Right ventricle myocardium inferior (tissue), 1 donor: ENCODE results near the gene WDR7. TPM values are rescaled to one million over a fixed set of nuclear protein-coding genes. Genes with fewer than 3 reads are reported as not detected.

Source experiments
- ATAC-seq: fragments of 200-7000 bp; cut with Tn5 transposase; one replicate; pipeline ENCODE4 v1.9.1; 2020; ENCODE audit warnings: mild to moderate bottlenecking, moderate library complexity
- DNase-seq: peaks from one replicate; pipeline ENCODE4 v3.0.0; 2021; ENCODE audit errors: missing footprints
- intact Hi-C: fragments of 100-400 bp; cut with DNase I; formaldehyde crosslinking; loops from one replicate; pipeline ENCODE4 v1.11.0; 2022
- total RNA-seq: library from RNA; stranded (reverse); fragmentation: NEBNext Ultra II Directional; extraction: Animal tissue kit (Norgen Biotek cat#: 25700); gene quantifications from one replicate; pipeline ENCODE4 v1.2.1, GENCODE V29; 2021
- donor health status: DM: no; HTN: yes; CAD: no; lungs with severe emphysema.

The WDR7 gene
- total RNA-seq, 1 donor from 2014 or later: 21.8 TPM

DNA sequence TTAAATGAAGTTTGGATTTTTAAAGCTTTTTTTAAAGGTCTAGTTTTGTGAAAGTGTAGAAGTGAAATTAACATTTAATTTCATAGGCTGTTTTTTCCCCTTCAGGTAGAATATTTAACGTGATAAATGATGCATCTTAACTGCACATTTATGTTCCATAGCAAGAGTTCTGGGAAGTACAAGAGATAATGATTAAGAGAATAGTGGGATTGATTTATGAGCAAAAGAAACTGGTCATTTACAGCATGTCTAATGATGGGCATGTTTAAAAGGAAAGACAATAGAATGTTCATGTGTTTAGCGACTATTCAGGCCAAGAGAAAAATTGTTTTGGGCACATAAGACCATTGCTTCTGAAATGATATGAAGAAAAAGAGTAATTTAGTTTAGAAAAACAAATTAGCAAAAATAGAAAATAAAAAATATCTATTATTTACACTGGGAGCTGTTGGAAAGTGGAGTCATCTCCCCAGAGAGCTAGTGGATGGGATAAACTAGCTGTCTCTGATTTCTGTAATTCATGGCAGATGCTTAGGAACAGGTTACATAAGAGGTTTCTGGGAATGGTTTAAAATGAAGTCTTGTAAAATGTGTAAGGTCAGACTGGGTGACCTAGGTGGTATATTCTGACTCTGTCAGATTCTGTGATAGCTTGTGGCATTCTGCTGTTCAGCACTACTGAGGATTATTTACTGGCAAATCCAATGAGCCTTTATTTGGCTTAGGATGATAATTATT, 60.7 kb downstream of the WDR7 start:
- DNase-seq (no peak), ATAC-seq (no peak)
- intact Hi-C loops: no loop called here

DNA sequence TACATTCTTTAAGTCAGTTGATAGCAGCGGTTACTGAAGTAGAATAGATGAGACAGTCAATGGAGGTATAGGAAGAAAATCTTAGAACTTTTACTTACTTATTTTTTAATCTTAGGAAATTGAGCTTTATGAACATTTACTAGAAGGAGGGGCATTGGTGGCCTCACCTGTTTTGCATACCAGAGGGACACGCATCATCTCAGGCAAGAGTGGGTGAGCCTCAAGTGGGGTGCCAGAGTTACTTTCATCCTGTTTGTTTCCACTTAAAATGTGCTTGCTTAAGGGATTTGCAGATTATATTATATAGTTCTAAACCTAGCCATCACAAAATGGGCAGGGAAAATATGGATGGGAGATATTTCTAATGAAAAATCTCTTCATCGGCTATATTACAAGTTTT, 61.6 kb downstream of the WDR7 start:
- no peak for DNase-seq
- intact Hi-C loops: no loop called here
- no peak for ATAC-seq

DNA sequence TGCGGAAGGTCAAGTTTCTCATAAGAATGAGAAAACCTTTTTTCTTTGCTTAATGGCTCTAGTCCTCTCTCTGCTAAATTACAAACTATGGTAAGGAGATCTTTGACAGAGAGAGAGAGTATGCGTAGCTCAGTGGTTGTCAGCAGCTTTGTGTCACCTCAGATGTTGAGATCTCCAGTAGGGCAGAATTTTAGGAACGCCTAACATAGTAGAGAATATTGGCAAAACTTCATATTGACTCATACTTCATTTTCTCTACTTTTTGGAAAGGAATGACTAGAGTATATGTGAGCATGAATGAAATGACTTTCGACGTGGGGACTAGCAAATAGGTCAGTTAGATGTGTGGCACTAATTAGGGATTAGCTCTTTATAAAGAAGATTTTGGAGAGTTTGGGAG, 64.0 kb downstream of the WDR7 start:
- intact Hi-C loops: no loop called here
- DNase-seq: no peak

DNA sequence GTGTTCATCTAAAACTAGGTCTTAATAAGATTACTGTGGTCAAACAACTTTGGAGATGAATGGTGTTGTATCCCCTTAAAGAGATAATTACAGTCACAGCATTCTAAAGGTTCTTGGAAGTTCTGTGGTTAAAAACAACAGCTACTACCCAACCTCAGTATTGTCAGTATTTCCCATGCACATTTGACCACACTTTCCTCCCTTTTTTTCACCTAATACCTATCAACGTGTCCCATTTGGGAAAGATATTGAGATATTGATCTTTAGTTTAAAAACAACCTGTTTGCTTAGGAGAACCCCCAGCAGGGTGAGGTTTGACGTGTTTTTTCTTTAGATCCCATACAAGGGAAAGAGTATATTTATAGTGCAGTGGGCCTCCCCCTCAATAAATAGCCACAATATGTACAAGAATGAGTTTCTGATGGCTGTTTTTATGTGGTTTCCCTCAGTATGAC, 65.6 kb downstream of the WDR7 start:
- ATAC-seq (no peak), DNase-seq (no peak)
- intact Hi-C loops: no loop called here

More for the DNA sequence above, 64.0 kb downstream of the WDR7 start:
- ATAC-seq: no peak

DNA sequence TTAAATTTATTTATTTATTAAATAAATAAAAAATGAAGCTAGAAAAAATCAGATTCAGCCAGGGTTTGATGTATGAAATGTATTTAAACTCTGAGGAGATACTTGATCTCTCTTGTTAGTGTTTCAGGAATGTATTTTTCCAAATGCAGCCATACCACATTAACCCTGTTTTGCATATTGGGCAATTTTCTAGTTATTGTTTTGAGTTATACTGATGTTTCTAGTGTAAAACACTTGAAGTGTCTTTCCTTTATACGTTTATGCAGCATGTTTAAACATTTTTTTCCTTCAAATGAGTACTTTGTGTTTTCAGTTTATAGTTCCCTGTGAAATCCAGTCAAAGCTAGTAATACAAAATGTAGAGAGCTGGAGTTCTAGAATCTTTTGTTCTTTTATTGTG, 69.9 kb downstream of the WDR7 start:
- DNase-seq (no peak), ATAC-seq (no peak)
- intact Hi-C loops: no loop called here

DNA sequence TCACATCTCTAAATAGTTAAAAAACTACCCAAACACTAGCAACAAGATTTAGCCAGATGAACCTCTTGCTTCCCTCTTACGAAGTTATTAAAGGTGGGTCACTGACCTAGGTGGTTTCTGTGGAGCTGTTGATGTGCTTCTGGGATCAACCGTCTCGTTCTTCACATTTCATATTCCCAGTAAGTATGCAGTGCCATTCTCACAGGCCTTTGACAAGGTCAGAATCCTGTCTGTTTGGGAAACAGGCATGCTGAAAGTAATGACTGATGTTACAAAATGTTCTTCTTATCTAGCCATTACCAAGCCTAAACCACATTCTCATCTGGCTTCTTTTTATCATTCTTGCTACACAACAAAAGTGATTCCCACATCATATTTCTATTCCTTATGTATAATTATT, 70.3 kb downstream of the WDR7 start:
- intact Hi-C loops: no loop called here
- ATAC-seq (no peak), DNase-seq (no peak)

DNA sequence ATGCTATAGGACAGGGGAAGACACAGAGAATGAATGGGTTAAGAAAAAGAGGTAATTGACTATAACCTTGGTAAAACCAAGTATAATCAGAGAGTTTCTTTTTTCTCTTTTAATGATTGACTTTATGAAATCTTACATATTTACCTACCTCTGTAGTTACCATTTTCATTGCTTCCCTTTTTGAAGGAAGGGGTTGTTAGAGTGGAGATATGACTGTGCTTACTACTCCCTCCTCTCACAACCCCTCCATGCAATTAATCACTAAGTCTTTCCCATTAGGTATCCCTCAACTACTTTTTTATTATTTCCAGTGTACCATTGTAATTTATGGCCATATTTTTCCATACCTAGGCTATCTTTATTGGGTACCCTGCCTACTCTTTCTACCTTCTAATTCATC, 71.4 kb downstream of the WDR7 start:
- ATAC-seq (no peak), DNase-seq (no peak)
- intact Hi-C loops: no loop called here

DNA sequence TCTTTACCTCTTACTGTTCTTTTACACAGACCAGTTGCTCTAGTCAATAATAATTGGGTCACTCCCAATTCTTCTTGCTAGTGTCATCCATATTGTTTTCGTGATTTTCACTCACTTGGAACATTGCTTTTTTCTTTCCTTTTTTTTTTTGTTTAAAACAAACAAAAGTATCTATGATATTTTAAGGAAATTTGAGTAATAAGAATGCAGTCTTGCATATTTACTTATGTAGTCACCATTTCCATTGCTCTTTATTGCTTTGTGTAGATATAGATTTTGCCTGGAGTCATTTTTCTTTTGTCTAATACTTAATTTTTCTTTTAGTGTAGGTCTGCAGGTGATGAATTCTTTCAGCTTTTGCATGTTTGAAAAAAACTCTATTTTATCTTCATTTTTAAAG, 71.9 kb downstream of the WDR7 start:
- intact Hi-C loops: no loop called here
- DNase-seq: no peak
- no peak for ATAC-seq

DNA sequence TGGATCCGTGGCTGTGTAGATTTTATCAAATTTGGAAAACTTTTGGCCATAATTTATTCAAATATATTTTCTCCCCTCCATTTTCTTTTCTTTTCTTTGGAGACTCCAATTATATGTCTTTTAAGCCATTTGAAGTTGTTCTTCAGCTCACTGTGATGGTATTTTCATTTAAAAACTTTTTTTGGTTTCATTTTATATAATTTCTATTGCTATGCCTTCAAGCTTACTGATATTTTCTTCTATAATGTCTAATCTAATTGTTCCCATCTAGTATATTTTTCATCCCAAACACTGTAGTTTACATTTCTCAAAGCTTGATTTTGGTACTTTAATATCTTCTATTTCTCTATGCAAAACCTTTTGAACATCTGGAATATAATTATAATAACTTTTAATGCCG, 72.5 kb downstream of the WDR7 start:
- intact Hi-C loops: no loop called here
- DNase-seq (no peak), ATAC-seq (no peak)

DNA sequence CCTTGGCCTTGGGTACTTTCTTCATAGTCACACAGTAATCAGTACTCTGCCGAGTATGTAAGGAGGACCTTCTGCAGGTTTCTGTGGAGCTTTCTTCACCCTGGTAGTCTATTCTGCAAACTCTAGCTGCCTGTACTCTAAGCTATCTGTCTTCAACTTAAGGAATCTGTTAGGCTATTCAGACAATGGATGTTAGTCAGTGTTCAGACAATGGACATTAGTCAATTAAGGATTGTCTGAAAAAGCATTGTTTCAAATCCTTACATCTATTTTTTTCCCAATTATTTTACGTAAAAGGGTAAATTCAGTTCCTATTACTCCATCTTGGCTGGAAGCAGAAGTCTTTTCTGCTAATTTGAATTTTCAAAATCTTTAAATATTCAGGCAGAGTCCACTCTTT, 75.7 kb downstream of the WDR7 start:
- DNase-seq (no peak), ATAC-seq (no peak)
- intact Hi-C loops: no loop called here

DNA sequence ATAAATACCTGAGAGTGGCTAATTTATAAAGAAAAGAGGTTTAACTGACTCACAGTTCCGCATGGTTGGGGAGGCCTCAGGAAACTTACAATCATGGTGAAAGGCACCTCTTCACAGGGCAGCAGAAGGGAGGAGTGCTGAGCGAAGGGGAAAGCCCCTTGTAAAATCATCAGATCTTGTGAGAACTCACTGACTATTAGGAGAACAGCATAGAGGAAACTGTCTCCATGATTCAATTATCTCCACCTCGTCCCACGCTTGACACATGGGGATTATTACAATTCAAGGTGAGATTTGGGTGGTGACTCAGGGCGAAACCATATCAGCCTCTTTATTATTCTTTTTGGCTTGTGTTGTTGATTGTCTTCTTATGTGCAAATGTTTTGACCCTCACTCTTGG, 76.2 kb downstream of the WDR7 start:
- ATAC-seq: no peak
- no peak for DNase-seq
- intact Hi-C loops: no loop called here

DNA sequence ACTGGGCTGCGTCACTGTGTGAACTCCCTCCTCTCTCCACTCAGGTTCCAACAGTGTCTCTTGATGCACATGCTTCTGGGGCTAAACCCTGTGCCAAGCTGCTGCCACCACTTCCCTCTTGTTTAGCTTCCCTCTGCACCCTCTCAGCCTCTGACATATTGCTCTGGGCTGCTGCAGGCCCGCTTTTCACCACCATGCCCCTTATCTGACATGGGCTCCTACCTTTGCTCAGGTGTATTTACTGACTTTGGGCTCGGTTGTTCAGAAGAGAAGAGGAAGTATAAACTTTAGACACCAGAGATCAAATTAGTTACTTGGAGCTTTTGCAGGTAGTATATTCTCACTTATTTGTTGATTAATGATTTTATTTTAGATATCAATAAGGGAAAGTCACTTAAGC, 77.6 kb downstream of the WDR7 start:
- intact Hi-C loops: no loop called here

DNA sequence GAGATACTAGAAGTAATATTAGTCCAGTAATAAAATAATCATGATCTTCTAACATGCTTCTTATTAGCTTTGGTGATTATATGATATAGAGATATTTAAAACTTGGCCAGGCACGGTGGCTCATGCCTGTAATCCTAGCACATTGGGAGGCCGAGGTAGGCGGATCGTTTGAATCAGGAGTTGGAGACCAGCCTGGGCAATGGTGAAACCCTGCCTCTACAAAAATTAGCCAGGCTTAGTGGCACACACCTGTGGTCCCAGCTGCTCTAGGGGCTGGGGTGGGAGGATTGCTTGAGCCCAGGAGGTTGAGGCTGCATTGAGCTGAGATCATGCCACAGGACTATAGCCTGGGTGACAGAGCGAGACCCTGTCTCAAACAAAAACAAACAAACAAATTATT, 87.0 kb downstream of the WDR7 start:
- no peak for ATAC-seq
- DNase-seq: no peak
- intact Hi-C loops: no loop called here

More for the DNA sequence above, 77.6 kb downstream of the WDR7 start:
- DNase-seq: no peak
- ATAC-seq: no peak

DNA sequence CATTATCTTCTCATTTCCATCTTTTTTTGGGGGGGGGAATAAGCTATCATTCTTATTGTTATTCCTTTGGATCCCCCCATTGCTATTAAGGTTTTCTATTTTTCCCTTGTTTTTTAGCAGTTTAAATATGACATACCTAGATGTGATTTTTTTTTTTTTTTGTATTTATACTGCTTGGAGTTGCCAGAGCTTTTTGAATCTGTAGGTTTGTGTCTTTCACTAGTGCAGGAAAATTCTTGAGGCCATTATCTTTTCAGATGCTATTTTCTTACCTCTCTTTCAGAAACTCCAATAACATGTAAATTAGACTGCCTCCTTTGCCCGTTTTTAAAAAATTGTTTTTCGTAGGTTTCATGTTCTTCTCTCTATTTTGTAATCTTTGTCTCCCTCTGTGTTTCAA, 88.6 kb downstream of the WDR7 start:
- intact Hi-C loops: no loop called here
- DNase-seq: no peak
- no peak for ATAC-seq

DNA sequence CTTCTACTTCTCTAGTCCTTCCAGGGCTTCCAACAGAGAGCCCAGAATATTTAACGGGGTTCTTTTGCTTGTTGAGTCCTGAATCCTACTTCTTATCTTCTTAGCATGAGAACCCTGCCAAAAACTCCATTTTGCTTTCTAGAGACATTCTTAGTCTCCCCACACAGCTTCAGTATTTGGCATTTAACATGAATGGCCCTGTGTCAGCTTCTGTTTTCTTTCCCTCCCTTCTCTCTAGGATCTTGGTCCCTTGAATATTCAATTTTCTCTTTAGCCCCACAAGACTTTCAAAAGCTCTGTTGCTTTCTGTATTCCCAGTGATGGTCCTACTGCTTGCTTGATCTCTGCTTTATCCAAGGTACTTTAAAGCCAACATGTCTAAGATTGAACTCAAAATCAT, 89.5 kb downstream of the WDR7 start:
- DNase-seq: no peak
- intact Hi-C loops: no loop called here
- ATAC-seq: no peak

DNA sequence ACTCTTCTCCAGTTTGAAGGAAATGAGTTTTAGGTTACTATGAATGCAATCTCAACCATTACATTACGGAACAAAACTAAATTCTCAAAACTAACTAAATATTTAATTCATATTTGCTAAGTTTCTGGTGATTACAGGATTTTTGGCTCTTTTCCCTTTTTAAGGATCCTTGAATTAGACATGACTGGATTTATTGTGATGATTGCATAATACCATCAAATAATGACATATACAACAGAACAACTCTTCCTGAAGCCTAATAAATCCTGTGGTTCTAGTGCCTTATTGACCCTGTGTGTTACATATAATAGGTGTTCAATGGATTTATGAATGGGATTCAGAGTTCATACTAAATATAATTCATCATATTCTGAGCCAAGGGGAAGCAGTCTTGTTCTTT, 90.5 kb downstream of the WDR7 start:
- DNase-seq (no peak), ATAC-seq (no peak)
- intact Hi-C loops: no loop called here

DNA sequence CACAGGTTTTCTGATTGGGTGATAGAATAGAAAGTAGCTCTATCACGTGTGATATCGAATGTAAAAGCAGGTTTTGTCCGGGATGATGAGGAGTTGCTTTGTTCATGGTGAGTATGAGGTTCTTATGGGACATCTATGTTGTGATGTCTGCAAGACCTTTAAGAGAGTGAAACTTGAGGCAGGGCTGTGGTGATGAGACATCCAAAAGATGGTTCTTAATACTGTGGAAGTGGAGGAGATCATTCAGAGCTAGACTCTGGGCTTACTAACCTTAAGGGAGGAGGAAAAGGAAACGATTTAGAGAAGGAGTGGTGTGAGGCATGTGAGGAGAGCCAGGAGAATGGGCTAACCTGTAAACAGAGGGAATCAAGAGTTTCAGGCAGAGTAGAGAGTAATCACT, 92.0 kb downstream of the WDR7 start:
- intact Hi-C loops: no loop called here
- ATAC-seq: no peak

DNA sequence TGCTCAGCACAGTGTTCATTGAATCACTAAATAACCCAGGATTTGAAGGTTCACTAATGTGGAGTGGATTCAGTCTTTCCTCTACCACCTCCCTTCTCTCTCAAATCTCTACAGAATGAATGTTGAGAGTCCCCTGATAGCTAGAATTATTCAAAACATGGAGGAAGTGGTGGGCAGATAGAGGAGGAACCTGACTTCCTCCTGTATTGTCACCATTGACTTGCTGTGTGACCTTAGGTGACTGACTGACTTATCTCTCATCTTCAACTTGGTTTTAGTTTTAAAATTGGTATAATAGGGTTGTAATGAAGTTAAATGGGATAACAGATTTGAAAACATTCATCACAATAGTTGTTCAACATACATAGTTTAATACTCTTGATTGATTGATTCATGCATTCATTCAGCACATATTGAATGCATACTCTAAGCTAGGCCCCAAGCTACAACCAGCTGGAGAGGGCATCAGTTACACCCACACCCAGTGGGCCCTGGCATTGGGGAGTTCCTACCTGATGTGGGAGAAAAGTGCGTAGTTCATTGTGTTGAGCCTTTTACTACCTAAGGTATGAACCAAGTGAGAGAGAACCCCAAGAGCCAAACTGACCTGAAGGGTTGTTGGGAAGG, 96.0 kb downstream of the WDR7 start:
- no peak for ATAC-seq
- intact Hi-C loops: loop anchor here (5.0 kb wide), 1 partner anchor 690 kb away; the partner anchor contains the start of gene ONECUT2
- DNase-seq: no peak

More for the DNA sequence above, 92.0 kb downstream of the WDR7 start:
- no peak for DNase-seq

DNA sequence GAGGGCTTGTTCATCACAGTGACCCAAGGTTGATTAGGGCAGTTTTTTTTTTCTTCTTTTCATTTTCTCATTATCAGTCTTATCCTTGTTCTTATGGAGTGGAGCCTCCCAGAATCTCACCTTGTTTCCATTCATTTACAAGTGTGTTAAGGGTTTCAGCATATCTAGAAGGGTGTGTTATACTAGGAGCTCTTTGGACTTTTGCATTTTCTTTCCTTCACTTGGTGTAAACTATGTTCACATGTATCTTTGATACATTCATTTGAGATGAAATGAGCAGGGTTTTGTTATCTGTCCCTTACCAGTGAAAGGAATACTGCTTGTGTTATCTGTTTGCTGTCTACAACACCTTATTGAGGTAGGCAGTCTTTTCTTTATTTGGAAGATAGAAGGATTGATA, 96.7 kb downstream of the WDR7 start:
- intact Hi-C loops: loop anchor here (2.0 to 5.0 kb wide), 2 partner anchors 689 to 815 kb away; partner anchors contain the start of gene ONECUT2
- ATAC-seq (no peak), DNase-seq (no peak)

DNA sequence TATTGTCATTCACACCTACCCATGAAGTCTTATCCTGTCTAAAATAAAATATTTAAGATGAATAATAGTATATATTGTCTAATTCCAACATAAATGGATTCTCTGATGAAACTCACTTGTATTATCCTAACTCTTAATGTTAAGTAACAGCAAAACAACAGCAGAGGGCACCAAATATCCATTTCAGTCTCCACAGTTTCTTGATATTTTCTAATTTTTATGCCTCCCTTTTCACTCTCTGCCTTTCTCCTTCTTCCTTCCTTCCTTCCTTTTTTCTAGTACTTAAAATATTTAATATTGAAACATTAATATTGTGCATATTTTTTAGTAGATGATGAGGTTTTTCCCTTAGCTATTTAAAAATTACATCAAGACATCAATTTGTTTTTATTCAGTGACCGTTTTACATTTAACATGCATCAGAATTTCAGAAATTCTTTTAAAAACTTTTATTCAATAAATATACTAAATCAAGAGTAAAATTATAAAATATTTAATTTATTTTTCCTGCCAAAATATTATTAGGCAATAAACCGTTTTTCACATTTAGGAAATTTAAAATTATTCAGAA, 97.6 kb downstream of the WDR7 start:
- DNase-seq (no peak), ATAC-seq (no peak)
- intact Hi-C loops: loop anchor here (2.0 to 5.0 kb wide), 2 partner anchors 689 to 814 kb away; partner anchors contain the start of gene ONECUT2
